Progenitor cell of endocrine pancreas (in vitro differentiated cells): ENCODE data around the gene ABL2. TPM values are rescaled to one million over a fixed set of nuclear protein-coding genes. Genes with fewer than 3 reads are reported as not detected.

Experiments used
- DNase-seq: peaks from one replicate; pipeline ENCODE4 v3.0.0; 2021; ENCODE audit warnings: low spot score; ENCODE audit not compliant: unreplicated experiment
- H3K27ac Mint-ChIP-seq: 2 replicates; pipeline ENCODE4 v1.8.0; 2021; ENCODE audit warnings: mild to moderate bottlenecking, moderate library complexity, mixed read lengths
- H3K27me3 Mint-ChIP-seq: 2 replicates; pipeline ENCODE4 v1.8.0; 2021; ENCODE audit warnings: mixed read lengths
- H3K36me3 Mint-ChIP-seq: 2 replicates; pipeline ENCODE4 v1.8.0; 2022; ENCODE audit warnings: mixed read lengths; ENCODE audit not compliant: insufficient read depth
- H3K4me1 Mint-ChIP-seq: 2 replicates; pipeline ENCODE4 v1.8.0; 2021; ENCODE audit warnings: low read depth, mixed read lengths
- H3K4me3 Mint-ChIP-seq: 2 replicates; pipeline ENCODE4 v1.8.0; 2021; ENCODE audit warnings: low read depth, mild to moderate bottlenecking, moderate library complexity, mixed read lengths
- H3K9me3 Mint-ChIP-seq: 2 replicates; pipeline ENCODE4 v1.8.0; 2021; ENCODE audit warnings: low read depth, mixed read lengths
- total RNA-seq: library from RNA; stranded (reverse); gene quantifications from 2 replicates; pipeline ENCODE4 v1.2.1, GENCODE V29; 2021
- TF ChIP-seq, protein P1 (sequence below): fragments of 200-600 bp; sonication (generic); IDR thresholded peaks from one replicate; pipeline ENCODE4 v1.5.0; 2021; ENCODE audit warnings: antibody characterized with exemption, mild to moderate bottlenecking; ENCODE audit not compliant: unreplicated experiment

ABL2 gene
- total RNA-seq, 1 donor from 2014 or later = 23.7 TPM

GRCh38 chr1:179121159-179121938 is 108.1 kb downstream of the ABL2 start:
- TF ChIP-seq, protein P1, sequence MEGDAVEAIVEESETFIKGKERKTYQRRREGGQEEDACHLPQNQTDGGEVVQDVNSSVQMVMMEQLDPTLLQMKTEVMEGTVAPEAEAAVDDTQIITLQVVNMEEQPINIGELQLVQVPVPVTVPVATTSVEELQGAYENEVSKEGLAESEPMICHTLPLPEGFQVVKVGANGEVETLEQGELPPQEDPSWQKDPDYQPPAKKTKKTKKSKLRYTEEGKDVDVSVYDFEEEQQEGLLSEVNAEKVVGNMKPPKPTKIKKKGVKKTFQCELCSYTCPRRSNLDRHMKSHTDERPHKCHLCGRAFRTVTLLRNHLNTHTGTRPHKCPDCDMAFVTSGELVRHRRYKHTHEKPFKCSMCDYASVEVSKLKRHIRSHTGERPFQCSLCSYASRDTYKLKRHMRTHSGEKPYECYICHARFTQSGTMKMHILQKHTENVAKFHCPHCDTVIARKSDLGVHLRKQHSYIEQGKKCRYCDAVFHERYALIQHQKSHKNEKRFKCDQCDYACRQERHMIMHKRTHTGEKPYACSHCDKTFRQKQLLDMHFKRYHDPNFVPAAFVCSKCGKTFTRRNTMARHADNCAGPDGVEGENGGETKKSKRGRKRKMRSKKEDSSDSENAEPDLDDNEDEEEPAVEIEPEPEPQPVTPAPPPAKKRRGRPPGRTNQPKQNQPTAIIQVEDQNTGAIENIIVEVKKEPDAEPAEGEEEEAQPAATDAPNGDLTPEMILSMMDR = peak; percentile 64
- H3K9me3 Mint-ChIP-seq = no peaks in the 10 kb centered on the region
- H3K36me3 Mint-ChIP-seq = peaks cover 18% of the 10 kb centered on the region
- H3K27ac Mint-ChIP-seq = peak overlapping the region; percentile 69
- no peak for DNase-seq
- H3K4me1 Mint-ChIP-seq = peaks cover 2% of the 10 kb centered on the region
- H3K27me3 Mint-ChIP-seq = no peaks in the 10 kb centered on the region
- H3K4me3 Mint-ChIP-seq = no peak overlapping the region

DNA sequence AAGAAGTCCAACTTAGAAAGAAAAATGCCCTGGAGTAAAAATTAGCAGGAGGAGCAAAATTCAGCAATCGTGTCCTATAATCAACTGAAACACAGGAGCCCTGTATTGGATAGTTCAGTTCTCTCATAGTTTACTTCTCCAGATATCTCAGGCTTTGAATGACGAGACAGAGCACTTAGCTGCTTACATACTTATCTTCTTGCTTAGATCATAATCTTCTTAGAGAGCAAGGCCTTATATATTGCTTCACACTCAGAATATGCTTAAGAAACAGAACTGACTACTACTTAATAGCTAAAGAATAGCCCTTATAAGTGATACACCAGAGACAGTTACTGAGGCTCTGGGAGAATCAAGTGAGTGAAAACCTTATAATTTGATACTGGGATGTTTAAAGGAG is 108.7 kb downstream of the ABL2 start:
- Mint-ChIP-seq H3K27ac (peak overlapping the region; percentile 69), H3K4me3 (no peak overlapping the region), H3K27me3 (no peaks in the 10 kb centered on the region), H3K36me3 (peaks cover 18% of the 10 kb centered on the region), H3K4me1 (peaks cover 2% of the 10 kb centered on the region), H3K9me3 (no peaks in the 10 kb centered on the region)
- no peak for DNase-seq
- TF ChIP-seq, protein P1 = no peak

- peaks cover 2% of the 10 kb centered on the region for H3K4me1 Mint-ChIP-seq
- H3K9me3 Mint-ChIP-seq = no peaks in the 10 kb centered on the region
- TF ChIP-seq, protein P1 = no peak
- no peaks in the 10 kb centered on the region for H3K27me3 Mint-ChIP-seq
- DNase-seq = no peak
- no peak overlapping the region for H3K4me3 Mint-ChIP-seq
- no peak overlapping the region for H3K27ac Mint-ChIP-seq
- H3K36me3 Mint-ChIP-seq = peaks cover 22% of the 10 kb centered on the region
Measured at GRCh38 chr1:179119513-179119912, 110.0 kb downstream of the ABL2 start.

DNA sequence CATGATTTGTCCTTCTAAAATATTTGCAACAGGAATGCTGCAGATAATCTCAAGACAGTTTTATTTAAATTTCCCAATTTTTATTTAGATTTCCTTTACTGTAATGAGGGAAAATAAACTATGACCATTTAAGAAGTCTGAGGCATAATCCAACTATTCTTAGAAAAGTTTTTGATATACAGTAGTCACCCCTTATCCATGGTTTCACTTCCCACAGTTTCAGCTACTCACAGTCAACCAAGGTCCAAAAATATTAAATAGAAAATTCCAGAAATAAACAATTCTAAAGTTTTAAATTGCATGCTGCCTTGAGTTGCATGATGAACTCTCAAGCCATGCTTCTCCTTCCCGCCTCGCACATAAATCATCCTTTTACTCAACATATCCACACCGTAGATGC is 114.3 kb downstream of the ABL2 start:
- no peaks in the 10 kb centered on the region for H3K27me3 Mint-ChIP-seq
- DNase-seq = no peak
- H3K36me3 Mint-ChIP-seq = peaks cover 21% of the 10 kb centered on the region
- TF ChIP-seq, protein P1 = no peak
- no peak overlapping the region for H3K27ac Mint-ChIP-seq
- no peaks in the 10 kb centered on the region for H3K9me3 Mint-ChIP-seq
- H3K4me1 Mint-ChIP-seq = peaks cover 2% of the 10 kb centered on the region
- H3K4me3 Mint-ChIP-seq = no peak overlapping the region

GRCh38 chr1:179108644-179109043 is 120.8 kb downstream of the ABL2 start:
- TF ChIP-seq, protein P1 = no peak
- Mint-ChIP-seq H3K27me3 (no peaks in the 10 kb centered on the region), H3K4me1 (peaks cover 2% of the 10 kb centered on the region), H3K9me3 (no peaks in the 10 kb centered on the region), H3K27ac (no peak overlapping the region), H3K4me3 (no peak overlapping the region), H3K36me3 (peaks cover 11% of the 10 kb centered on the region)
- DNase-seq = no peak
